SKM-1 (cell line): ENCODE measurements around the gene OR6C68.
"Not testable (repeated sequence)": the region's sequence is repeated elsewhere in the genome, so short reads cannot be mapped to it uniquely, and the experiment has no call there.

Source experiments
- DNase-seq: peaks from one replicate; lab custom pipeline; 2025; ENCODE audit not compliant: unreplicated experiment; lab: John Stamatoyannopoulos, UW

The OR6C68 gene

DNA sequence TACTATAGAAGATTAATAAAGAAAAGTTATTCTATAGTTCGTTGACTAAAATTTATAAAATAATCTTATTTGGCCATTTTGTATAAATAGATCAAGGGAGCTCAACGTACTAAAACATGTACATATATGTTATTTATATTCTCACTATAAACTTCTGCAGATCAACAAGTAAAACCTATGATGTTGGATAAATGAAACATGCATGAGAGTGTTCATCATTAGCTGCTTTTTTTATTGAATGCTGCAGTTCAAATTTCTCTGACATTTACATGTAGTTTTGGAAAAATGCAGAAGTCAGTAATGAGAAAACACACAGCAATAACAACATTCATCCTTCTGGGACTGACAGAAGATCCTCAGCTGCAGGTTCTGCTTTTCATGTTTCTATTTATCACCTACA, at the start of gene OR6C68:
TSS of gene OR6C68 (plus strand) at position 301 of the 400 bp plus-strand sequence. CDS start at position 301, 0 bp downstream.
- no peak for DNase-seq

DNA sequence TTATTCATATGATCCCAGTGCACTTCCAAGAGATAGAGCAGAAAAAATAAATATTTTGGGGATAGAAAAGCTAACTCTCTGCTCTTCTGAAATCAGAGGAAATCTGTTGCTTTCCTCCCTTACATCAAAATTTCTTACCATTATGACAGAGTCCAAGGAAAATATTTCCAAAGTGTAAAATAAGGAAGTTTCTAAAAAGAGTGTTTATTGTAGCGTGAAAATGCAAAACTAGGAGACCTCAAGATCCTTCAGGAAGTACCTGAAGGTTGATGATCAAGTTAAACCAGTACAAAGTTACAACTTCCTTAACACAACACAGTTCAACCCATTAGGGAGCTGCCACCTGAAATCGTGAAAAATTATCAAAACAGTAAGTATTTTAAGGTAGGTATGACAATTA, 48.4 kb upstream of the OR6C68 start, which contains the start of gene OR6C2:
TSS of gene OR6C2 (plus strand) at position 301 of the 400 bp plus-strand sequence. CDS start 8,138 bp downstream, outside the sequence.
- DNase-seq: no peak

DNA sequence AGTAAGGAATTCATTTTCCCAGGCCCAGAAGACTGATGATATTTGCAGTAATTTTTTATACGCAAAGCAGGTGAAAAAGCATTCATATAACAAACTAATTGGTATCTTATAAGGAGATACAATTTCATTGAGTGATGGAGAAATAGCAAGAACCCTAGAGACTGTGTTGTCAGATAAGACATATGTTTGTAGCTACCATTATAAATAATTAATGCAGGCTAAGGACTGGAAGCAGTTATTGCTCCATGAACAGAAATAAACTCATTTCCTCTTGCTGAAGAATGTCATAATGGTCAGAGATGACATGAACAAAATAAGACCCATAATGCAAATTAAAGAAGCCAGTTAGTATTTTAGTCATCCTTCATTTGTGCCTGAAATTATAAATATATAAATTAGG, 46.8 kb upstream of the OR6C68 start:
- DNase-seq: no peak

DNA sequence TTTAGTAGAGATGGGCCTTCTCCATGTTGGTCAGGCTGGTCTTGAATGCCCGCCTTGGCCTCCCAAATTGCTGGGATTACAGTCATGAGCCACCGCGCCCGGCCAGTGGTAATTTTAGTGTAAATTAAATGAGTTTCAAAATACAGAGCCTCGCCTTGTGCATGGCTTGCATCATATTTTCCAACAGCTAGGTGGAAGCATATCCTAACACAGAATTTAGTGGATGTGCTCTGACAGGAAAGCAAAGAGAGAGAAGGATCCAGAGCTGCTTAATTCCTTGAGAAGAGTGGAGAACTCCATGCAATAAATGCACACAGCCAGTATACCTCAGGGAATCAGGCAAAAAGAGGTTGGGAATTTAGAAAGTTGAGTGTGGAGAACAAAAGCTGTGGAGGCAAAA, 45.9 kb upstream of the OR6C68 start:
- DNase-seq: no peak

DNA sequence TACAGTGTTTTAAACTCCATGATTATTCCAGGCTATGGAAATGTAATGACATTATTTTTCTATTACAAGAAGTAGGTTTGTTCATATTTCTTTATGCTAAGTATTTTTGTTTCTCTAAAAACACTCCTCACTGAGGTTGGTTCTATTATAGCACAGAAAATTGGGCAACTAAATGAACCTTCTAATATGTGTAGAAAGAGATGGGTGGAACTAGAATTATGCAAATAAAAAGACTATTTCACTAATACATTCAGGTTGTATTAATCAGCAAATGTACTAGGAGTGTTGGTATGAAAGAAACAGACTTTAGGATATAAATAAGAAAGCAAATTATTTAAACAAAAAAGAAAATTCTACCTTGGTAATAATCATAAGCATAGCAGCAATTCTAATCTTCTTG, 43.4 kb upstream of the OR6C68 start:
- DNase-seq: no peak

DNA sequence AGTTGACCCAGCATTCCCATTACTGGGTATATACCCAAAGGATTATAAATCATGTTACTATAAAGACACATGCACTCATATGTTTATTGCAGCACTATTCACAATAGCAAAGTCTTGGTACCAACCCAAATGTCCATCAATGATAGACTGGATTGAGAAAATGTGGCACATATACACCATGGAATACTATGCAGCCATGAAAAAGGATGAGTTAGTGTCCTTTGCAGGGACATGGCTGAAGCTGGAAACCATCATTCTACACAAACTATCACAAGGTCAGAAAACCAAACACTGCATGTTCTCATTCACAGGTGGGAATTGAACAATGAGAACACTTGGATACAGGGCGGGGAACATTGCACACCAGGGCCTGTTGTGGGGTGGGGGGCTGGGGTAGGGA, 27.3 kb upstream of the OR6C68 start:
- DNase-seq: not testable (repeated sequence)

DNA sequence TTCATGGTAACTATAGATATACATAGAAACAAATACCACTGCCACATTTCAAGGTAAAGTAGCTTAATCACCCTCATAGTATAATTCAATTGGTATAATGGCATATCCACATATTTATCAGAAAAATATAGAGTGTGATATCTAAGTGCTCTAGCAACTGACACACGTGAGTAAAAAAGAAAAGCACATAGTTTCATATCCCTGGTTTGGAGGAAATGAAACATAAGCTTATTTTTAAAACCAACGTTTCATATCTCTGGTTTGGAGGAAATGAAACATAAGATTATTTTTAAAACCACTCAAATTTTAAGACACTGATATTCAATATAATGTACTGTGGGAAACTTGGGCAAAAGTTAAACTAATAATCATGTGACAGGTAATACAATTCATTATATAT, 24.3 kb upstream of the OR6C68 start:
- DNase-seq: no peak

DNA sequence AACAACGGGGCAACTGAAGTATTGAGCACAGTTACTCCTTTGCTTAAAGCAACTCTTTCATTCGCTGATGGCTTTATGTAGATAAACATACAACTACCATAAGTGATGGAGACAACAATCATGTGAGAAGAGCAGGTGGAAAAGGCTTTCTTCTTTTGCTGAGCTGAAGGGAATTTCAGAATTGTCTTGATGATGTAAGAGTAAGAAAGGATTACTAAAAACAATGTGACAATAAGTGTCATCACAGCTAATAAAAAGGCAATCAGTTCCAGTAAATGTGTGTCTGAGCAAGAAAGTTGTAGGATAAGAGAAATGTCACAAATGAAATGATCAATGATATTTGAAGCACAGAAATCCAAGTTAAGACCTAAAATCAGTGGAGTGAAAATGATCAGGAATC, 22.9 kb upstream of the OR6C68 start:
- no peak for DNase-seq

DNA sequence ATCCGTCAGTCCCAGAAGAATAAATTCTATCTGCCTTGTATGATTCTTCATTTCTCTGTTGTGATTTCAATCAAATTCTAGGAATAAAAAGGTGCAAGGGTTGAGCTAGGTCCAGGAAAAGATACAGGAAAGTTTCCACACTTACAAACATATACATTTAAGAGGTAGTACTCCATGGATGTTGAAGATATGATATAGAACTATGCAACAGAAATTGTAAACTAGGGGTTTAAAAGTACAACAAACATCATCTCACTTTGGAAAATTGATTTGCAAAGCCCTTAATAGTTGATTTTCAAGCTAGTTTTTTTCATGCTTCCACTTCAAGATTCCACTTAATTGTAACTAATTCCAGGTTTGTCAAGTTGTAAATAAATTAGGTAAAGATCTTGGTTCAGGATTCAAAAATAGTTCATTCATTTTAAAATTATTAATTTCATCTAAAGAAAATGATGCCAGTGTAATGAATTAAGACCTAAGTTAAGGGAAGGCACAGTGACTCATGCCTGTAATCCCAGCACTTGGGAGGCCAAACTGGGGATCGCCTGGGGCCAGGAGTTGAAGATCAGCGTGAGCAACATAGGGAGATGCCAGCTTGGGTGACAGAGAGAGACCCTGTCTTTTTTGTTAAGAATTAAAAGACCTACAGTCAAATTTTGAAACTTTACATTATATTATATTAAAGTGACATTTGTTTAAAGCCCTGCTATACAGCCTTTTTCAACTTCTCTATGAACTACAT, 21.9 kb upstream of the OR6C68 start, which contains the start of gene OR6C70:
TSS of gene OR6C70 (minus strand) at position 51 of the 742 bp plus-strand sequence. CDS start at position 51, 0 bp downstream.
- no peak for DNase-seq

DNA sequence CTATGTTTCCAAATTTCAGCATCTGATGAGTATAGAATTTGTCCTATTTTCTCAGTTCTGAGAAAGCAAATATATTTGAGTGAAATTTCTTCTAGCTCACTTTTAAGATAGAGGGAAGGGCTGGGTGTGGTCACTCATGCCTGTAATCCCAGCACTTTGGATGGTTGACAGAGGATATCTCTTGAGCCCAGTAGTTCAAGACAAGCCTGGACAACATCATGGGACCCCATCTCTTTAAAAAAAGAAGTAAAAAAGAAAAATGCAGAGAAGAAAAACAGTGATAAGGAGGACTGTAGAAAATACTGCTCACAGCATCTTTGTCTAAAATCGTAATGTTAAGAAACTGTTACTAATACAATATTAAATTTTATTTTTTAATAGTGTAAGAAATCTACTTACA, 19.9 kb upstream of the OR6C68 start:
- no peak for DNase-seq

DNA sequence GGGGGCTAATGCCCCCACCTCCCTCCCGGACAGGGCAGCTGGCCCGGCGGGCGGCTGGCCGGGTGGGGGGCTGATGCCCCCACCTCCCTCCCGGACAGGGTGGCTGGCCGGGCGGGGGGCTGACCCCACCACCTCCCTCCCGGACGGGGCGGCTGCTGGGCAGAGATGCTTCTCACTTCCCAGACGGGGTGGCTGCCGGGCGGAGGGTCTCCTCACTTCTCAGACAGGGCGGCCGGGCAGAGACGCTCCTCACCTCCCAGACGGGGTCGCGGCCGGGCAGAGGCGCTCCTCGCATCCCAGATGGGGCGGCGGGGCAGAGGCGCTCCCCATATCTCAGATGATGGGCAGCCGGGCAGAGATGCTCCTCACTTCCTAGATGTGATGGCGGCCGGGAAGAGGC, 13.0 kb upstream of the OR6C68 start:
- DNase-seq: not testable (repeated sequence)

DNA sequence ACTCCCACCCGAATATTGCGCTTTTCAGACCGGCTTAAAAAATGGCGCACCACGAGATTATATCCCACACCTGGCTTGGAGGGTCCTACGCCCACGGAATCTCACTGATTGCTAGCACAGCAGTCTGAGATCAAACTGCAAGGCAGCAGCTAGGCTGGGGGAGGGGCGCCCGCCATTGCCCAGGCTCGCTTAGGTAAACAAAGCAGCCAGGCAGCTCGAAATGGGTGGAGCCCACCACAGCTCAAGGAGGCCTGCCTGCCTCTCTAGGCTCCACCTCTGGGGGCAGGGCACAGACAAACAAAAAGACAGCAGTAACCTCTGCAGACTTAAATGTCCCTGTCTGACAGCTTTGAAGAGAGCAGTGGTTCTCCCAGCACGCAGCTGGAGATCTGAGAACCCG, 7.9 kb upstream of the OR6C68 start:
- DNase-seq: not testable (repeated sequence)

DNA sequence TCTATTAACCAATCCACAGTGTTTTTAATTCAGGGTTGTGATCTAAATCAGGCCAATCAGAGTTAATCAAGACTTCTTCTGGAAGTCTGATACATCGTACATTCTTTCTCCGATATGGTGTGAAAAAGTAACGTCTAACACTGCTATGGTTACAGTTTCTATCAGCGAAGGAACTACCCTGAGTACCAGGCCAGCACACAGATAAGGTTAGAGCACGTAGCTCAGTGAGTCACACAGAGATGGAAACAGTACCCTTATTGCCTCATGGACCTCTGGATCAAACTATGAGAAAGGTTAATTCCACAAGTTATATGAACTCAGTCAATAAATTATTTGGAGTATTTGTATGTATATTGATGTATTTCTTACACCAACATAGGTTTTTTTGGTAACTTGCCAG, 3.3 kb downstream of the OR6C68 start:
- no peak for DNase-seq

DNA sequence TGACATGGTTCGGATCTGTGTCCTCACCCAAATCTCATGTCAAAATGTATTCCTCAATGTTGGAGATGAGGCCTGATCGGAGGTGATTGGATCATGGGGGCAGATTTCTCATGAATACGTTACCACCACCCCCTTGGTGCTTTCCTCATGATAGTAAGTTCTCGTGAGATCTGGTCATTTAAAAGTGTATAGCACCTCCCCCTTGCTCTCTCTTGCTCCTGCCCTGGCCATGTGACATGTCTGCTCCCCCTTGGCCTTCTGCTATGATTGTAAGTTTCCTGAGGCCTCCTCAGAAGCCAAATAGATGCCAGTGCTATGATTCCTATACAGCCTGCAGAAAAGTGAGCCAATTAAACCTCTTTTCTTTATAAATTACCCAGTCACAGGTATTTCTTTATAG, 7.1 kb downstream of the OR6C68 start:
- no peak for DNase-seq

DNA sequence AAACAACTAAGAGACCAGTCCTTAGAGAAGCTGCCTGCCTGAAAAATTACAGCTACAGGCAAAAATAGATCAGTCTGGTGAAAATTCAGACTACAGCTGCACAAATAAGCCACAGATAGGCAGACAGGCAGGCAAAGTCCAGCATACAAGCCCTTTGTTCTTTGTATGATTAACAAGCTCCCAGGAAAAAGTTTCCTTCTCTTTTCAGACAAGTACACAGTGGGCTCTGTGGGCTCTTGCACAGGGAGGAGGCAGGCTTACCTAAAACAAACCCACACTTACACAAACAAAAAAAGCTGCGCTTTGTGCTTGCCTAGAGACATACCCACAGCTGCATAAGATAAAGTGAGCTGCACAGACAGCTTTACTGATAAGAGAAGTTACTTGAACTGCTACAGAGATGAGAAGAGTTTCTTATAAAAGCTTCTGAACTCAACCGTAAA, 7.7 kb downstream of the OR6C68 start:
- no peak for DNase-seq

DNA sequence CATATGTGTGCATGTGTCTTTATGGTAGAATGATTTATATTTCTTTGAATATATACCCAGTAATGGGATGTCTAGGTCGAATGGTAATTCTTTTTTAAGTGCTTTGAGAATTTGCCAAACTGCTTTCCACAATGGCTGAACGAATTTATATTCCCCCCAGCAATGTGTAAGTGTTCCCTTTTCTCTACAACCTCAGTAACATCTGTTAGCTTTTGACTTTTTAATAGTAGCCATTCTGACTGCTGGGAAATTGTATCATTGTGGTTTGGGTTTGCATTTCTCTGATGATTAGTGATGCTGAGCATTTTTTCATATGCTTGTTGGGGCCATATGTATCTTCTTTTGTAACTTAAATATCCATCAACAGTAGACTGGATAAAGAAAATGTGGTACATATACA, 9.4 kb downstream of the OR6C68 start:
- DNase-seq: no peak

DNA sequence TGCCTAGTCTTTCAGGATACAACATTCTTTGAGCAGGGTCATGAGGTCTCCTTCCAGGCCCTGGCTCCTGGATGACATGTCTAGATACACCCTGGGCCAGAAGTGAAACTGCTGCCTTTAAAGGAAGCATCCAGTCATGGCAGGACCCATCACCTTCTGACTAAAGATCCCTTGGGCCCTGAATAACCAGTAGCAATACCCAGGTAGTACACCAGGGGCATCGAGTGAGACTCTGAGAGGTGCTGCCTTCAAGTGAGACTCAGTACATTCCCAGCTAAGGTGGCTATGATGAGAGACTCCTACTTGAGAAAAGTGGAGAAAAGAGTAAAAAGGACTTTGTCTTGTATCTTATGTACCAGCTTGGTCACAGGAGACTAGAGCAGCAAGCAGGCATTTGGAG, 23.5 kb downstream of the OR6C68 start:
- DNase-seq: no peak

DNA sequence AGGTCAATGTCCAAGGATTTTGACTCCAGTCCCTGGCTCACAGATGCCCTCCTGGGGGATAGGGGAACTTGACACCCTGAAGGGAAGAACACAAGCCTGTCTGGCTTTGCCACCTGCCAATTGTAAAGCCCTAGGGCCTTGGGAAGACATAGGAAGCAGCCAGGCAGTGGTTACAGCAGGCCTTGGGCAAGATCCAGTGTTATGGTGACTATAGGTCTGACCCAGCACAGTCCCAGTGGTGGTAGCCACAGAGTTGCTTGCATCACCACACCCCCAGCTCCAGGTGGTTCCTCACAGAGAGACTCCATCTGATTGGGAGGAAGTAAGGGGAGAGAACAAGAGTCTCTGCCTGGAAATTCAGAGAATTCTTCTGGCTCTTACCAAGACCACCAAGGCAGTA, 24.2 kb downstream of the OR6C68 start:
- no peak for DNase-seq
